ENCODE data around the gene ZNF141. TPM values are rescaled to one million over a fixed set of nuclear protein-coding genes. Genes with fewer than 3 reads are reported as not detected.

Gene ZNF141
- total RNA-seq, 1 experiment from 2014 or later = 43.6 TPM

DNA sequence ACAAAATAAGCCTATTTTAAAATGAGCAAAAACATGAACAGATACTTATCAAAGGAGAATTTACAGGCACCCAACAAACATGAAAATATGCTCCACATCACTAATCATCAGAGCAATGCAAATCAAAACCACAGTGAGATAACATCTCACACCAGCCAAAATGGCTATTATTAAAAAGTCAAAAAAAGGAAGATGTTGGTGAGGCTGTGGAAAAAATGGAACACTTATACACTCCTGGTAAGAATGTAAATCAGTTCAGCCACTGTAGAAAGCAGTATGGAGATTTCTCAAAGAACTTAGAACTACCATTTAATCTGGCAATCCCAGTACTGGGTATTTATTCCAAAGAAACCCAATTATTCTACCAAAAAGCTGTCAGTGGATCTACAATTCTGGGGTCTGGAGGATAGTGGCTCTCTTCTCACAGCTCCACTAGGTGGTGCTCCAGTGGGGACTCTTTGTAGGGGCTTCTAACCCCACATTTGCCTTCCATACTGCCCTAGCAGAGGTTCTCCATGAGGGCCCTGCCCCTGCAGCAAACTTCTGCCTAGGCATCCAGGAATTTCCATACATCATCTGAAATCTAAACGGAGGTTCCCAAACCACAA, 23.2 kb upstream of the ZNF141 start (continued):
- TF ChIP-seq E2F5 (CRISPR knock-in tag; IDR thresholded peaks at IDR 0.05) (no peak), FOXK1 (CRISPR knock-in tag; IDR thresholded peaks at IDR 0.05) (no peak)

DNA sequence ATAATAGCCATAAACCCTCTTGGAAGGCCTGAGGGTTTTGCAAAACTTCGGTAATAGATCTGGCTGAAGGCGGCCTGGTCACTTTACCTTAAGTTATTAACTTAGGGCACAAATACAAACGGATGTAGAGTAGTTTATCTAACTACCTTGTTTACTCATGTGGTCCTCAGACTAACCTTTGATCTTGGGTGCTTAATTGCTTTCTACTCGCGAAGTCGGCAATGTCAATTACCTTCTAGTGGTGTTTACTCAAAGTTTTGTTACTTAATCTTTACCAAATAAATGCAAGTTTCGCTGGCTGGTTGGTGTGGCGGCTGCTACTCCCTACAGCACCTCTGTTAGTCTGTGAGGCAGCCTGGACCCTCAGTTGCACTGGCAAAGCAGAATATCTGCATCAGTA, 8.9 kb upstream of the ZNF141 start:
- TF ChIP-seq ZNF232 (CRISPR knock-in tag; IDR thresholded peaks at IDR 0.05) (no peak), IRF1 (CRISPR knock-in tag; IDR thresholded peaks at IDR 0.05) (no peak), ATF1 (CRISPR knock-in tag; IDR thresholded peaks at IDR 0.05) (no peak), IRF2 (CRISPR knock-in tag; IDR thresholded peaks at IDR 0.05; ENCODE audit: borderline replicate concordance, low read depth) (no peak), NR1H2 (CRISPR knock-in tag; IDR thresholded peaks at IDR 0.05) (no peak)
- ChIA-PET POLR2A (no interaction called here), CTCF (interaction anchor here (2.8 kb wide), 1 partner anchor 24 kb away, joined by 21 read pairs; the partner anchor contains the start of gene ZNF732)

GRCh38 chr4:335515-335914, 2.1 kb upstream of the ZNF141 start:
- peak overlapping the region; percentile 70 for H3K4me3 Mint-ChIP-seq
- DNase-seq (ENCODE audit: low spot score) (no peak), ATAC-seq (no peak)
- ChIA-PET POLR2A (no interaction called here), CTCF (no interaction called here)
- H3K27ac Mint-ChIP-seq = no peak overlapping the region
- TF ChIP-seq MYBL2 (CRISPR knock-in tag; IDR thresholded peaks at IDR 0.05) (no peak), GTF2I (CRISPR knock-in tag; conservative IDR thresholded peaks at IDR 0.05) (no peak), PRRX2 (CRISPR knock-in tag; IDR thresholded peaks at IDR 0.05) (no peak), ZNF423 (CRISPR knock-in tag; IDR thresholded peaks at IDR 0.05) (no peak), FOXJ3 (CRISPR knock-in tag; IDR thresholded peaks at IDR 0.05; ENCODE audit: borderline replicate concordance) (no peak), ATF1 (CRISPR knock-in tag; IDR thresholded peaks at IDR 0.05) (no peak), ZNF232 (CRISPR knock-in tag; IDR thresholded peaks at IDR 0.05) (no peak), PREB (CRISPR knock-in tag; IDR thresholded peaks at IDR 0.05; ENCODE audit: borderline replicate concordance) (no peak), TEAD1 (CRISPR knock-in tag; IDR thresholded peaks at IDR 0.05) (no peak)
- TF ChIP-seq, protein P1, sequence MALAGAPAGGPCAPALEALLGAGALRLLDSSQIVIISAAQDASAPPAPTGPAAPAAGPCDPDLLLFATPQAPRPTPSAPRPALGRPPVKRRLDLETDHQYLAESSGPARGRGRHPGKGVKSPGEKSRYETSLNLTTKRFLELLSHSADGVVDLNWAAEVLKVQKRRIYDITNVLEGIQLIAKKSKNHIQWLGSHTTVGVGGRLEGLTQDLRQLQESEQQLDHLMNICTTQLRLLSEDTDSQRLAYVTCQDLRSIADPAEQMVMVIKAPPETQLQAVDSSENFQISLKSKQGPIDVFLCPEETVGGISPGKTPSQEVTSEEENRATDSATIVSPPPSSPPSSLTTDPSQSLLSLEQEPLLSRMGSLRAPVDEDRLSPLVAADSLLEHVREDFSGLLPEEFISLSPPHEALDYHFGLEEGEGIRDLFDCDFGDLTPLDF (CRISPR knock-in tag; IDR thresholded peaks at IDR 0.05) = no peak
- no peaks in the 10 kb centered on the region for H3K9me3 Mint-ChIP-seq
- H3K36me3 Mint-ChIP-seq = peaks cover 7% of the 10 kb centered on the region
- H3K4me1 Mint-ChIP-seq = peaks cover 35% of the 10 kb centered on the region
- H3K27me3 Mint-ChIP-seq (ENCODE audit: low read depth) = peaks cover 16% of the 10 kb centered on the region; the same call in 1 of the 2 replicates

More for the DNA sequence above, 8.9 kb upstream of the ZNF141 start:
- Mint-ChIP-seq H3K4me1 (no peaks in the 10 kb centered on the region), H3K9me3 (peaks cover 29% of the 10 kb centered on the region), H3K27me3 (ENCODE audit: low read depth) (no peaks in the 10 kb centered on the region; the same call in 1 of the 2 replicates), H3K4me3 (no peak overlapping the region), H3K27ac (no peak overlapping the region), H3K36me3 (peaks cover 12% of the 10 kb centered on the region)
- ATAC-seq = no peak
- no peak for DNase-seq (ENCODE audit: low spot score)

GRCh38 chr4:336099-336892, 1.3 kb upstream of the ZNF141 start:
- Mint-ChIP-seq H3K27me3 (ENCODE audit: low read depth) (peaks cover 16% of the 10 kb centered on the region; the same call in 1 of the 2 replicates), H3K27ac (no peak overlapping the region), H3K36me3 (peaks cover 7% of the 10 kb centered on the region), H3K4me3 (peak overlapping the region; percentile 99), H3K4me1 (peaks cover 37% of the 10 kb centered on the region), H3K9me3 (no peaks in the 10 kb centered on the region)
- peak; percentile 1 for ATAC-seq
- peak; percentile 27 for DNase-seq (ENCODE audit: low spot score)
- CTCF ChIA-PET = no interaction called here
- POLR2A ChIA-PET = no interaction called here
- 0 out of 2 replicates have a peak, but pooled peaks have one; percentile 36 for TF ChIP-seq FOXP4 (CRISPR knock-in tag; IDR thresholded peaks at IDR 0.05)
- 0 out of 2 replicates have a peak, but pooled peaks have one; percentile 41 for TF ChIP-seq ETV6 (CRISPR knock-in tag; IDR thresholded peaks at IDR 0.05)
- TF ChIP-seq ZNF232 (CRISPR knock-in tag; IDR thresholded peaks at IDR 0.05) = no peak
- peak; percentile 43; the same call in 1 of the 2 replicates for TF ChIP-seq MAX (CRISPR knock-in tag; IDR thresholded peaks at IDR 0.05)
- TF ChIP-seq, protein P2, sequence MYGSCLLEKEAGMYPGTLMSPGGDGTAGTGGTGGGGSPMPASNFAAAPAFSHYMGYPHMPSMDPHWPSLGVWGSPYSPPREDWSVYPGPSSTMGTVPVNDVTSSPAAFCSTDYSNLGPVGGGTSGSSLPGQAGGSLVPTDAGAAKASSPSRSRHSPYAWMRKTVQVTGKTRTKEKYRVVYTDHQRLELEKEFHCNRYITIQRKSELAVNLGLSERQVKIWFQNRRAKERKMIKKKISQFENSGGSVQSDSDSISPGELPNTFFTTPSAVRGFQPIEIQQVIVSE (CRISPR knock-in tag; IDR thresholded peaks at IDR 0.05; ENCODE audit: borderline replicate concordance) = no peak
- no peak for TF ChIP-seq CBFB (CRISPR knock-in tag; IDR thresholded peaks at IDR 0.05; ENCODE audit: low read depth)
- TF ChIP-seq ZMAT4 (CRISPR knock-in tag; IDR thresholded peaks at IDR 0.05) = no peak
